ENCODE results near the gene PIGU.

PIGU gene

GRCh38 chr20:34512266-34512954 is 164.5 kb downstream of the PIGU start:
- no peak for DNase-seq (ENCODE audit: low read depth in 2 of 2)

GRCh38 chr20:34511891-34512265 is 165.0 kb downstream of the PIGU start:
- DNase-seq (ENCODE audit: low read depth in 2 of 2), result no peak

- DNase-seq (ENCODE audit: low read depth in 2 of 2), result no peak
These were observed 166.3 kb downstream of the PIGU start for GRCh38 chr20:34510575-34510974.
